ENCODE results near the gene UBAP1.

UBAP1 gene

GRCh38 chr9:34275811-34276210 is 97.0 kb downstream of the UBAP1 start:
- TF ChIP-seq, protein P1, sequence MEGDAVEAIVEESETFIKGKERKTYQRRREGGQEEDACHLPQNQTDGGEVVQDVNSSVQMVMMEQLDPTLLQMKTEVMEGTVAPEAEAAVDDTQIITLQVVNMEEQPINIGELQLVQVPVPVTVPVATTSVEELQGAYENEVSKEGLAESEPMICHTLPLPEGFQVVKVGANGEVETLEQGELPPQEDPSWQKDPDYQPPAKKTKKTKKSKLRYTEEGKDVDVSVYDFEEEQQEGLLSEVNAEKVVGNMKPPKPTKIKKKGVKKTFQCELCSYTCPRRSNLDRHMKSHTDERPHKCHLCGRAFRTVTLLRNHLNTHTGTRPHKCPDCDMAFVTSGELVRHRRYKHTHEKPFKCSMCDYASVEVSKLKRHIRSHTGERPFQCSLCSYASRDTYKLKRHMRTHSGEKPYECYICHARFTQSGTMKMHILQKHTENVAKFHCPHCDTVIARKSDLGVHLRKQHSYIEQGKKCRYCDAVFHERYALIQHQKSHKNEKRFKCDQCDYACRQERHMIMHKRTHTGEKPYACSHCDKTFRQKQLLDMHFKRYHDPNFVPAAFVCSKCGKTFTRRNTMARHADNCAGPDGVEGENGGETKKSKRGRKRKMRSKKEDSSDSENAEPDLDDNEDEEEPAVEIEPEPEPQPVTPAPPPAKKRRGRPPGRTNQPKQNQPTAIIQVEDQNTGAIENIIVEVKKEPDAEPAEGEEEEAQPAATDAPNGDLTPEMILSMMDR (IDR thresholded peaks at IDR 0.05; ENCODE audit: low read depth, low read length), result no peak
- no peaks in the 10 kb centered on the region for H3K9me3 ChIP-seq
- DNase-seq, result no peak
- H3K36me3 ChIP-seq, result peaks cover 3% of the 10 kb centered on the region; the same call in 1 of the 2 replicates
- no peaks in the 10 kb centered on the region for H3K27me3 ChIP-seq
- H3K4me1 ChIP-seq, result peaks cover 9% of the 10 kb centered on the region; the same call in 1 of the 2 replicates
- no peak overlapping the region for H3K4me3 ChIP-seq (ENCODE audit: low read depth, low read length)

DNA sequence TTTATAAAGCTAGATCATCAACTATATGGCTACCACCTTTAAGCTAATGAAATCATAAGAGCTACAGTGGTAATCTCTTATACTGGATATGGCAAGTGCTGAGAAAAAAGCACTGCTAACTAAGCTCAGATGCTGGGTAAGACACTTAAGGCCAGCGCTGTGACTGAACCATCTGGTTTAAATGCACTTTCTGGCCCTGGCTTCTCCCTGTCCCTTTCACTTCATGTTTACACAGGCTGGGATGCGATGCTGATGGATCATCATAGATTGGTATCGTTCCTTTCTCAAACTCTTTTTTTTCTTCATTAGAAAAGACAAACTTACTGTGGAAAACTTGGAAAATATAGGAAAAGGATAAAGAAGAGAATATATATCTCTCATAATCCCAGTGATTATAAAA is 97.9 kb downstream of the UBAP1 start:
- no peak for DNase-seq
- no peak overlapping the region for H3K4me3 ChIP-seq (ENCODE audit: low read depth, low read length)
- no peaks in the 10 kb centered on the region for H3K27me3 ChIP-seq
- H3K36me3 ChIP-seq, result no peaks in the 10 kb centered on the region
- H3K9me3 ChIP-seq, result no peaks in the 10 kb centered on the region
- H3K4me1 ChIP-seq, result peaks cover 9% of the 10 kb centered on the region; the same call in 1 of the 2 replicates
- TF ChIP-seq, protein P1 (IDR thresholded peaks at IDR 0.05; ENCODE audit: low read depth, low read length), result no peak

DNA sequence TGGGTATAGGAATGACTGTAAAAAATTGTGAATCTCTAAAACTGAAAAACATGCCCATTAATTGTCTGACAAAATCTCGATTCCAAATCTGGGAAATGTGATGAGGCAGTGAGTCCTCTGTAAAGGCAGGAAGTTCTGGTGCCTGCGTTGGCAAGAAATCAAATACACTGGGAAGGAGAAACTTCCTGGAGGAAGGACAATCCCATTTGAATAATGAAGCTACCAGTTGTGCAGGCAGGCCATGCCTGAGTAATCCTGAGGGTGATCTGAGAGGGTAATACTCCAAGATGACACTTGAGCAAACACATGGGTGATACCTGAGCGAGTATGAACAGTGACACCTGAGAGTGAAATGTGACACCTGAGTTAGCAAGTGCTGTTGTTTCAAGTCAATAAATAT is 100.6 kb downstream of the UBAP1 start:
- Histone ChIP-seq H3K27me3 (no peaks in the 10 kb centered on the region), H3K4me1 (0 out of 2 replicates have a peak, but pooled peaks cover 6% of the 10 kb centered on the region), H3K9me3 (no peaks in the 10 kb centered on the region), H3K36me3 (no peaks in the 10 kb centered on the region), H3K4me3 (ENCODE audit: low read depth, low read length) (no peak overlapping the region)
- TF ChIP-seq, protein P1 (IDR thresholded peaks at IDR 0.05; ENCODE audit: low read depth, low read length), result no peak
- DNase-seq, result peak; percentile 29

DNA sequence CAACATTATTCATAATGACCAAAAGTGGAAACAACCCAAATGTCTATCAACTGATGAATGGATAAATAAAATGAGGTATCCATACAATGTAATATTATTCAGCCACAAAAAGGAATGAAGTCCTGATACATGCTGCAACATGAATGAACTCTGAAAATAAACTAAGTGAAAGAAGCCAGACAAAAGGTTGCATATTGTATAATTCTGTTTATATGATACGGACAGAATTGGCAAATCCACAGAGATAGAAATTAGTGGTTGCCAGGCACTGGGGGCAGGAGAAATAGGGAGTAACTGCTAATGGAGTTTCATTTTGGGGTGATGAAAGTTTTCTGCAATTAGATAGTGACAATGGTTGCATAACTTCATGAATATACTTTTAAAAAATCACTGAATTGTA is 103.3 kb downstream of the UBAP1 start:
- no peaks in the 10 kb centered on the region for H3K36me3 ChIP-seq
- TF ChIP-seq, protein P1 (IDR thresholded peaks at IDR 0.05; ENCODE audit: low read depth, low read length), result no peak
- no peaks in the 10 kb centered on the region for H3K27me3 ChIP-seq

GRCh38 chr9:34289159-34289558 is 110.3 kb downstream of the UBAP1 start:
- no peak for DNase-seq
- TF ChIP-seq, protein P1 (IDR thresholded peaks at IDR 0.05; ENCODE audit: low read depth, low read length), result no peak
- H3K36me3 ChIP-seq, result no peaks in the 10 kb centered on the region

More for the DNA sequence above, 103.3 kb downstream of the UBAP1 start:
- no peak for DNase-seq
- Histone ChIP-seq H3K9me3 (no peaks in the 10 kb centered on the region), H3K4me3 (ENCODE audit: low read depth, low read length) (no peak overlapping the region), H3K4me1 (0 out of 2 replicates have a peak, but pooled peaks cover 6% of the 10 kb centered on the region)

GRCh38 chr9:34291023-34291422 is 112.2 kb downstream of the UBAP1 start:
- Histone ChIP-seq H3K4me1 (no peaks in the 10 kb centered on the region), H3K9me3 (no peaks in the 10 kb centered on the region), H3K27me3 (no peaks in the 10 kb centered on the region), H3K36me3 (no peaks in the 10 kb centered on the region), H3K4me3 (ENCODE audit: low read depth, low read length) (no peak overlapping the region)
- no peak for DNase-seq
- TF ChIP-seq, protein P1 (IDR thresholded peaks at IDR 0.05; ENCODE audit: low read depth, low read length), result no peak

More at GRCh38 chr9:34289159-34289558, 110.3 kb downstream of the UBAP1 start:
- no peaks in the 10 kb centered on the region for H3K4me1 ChIP-seq
- H3K9me3 ChIP-seq, result no peaks in the 10 kb centered on the region
- H3K4me3 ChIP-seq (ENCODE audit: low read depth, low read length), result no peak overlapping the region
- H3K27me3 ChIP-seq, result no peaks in the 10 kb centered on the region

All from BE2C (cell line).